PFSK-1 (cell line): ENCODE data around the gene KCNA2.

Experiments
- POLR2AphosphoS5 ChIP-seq: IDR thresholded peaks from 2 replicates; pipeline ENCODE4 v1.6.1; 2012; ENCODE audit warnings: low read depth, mild to moderate bottlenecking, control low read depth, low read length, moderate library complexity
- SIN3A ChIP-seq: IDR thresholded peaks from 2 replicates; pipeline ENCODE4 v1.6.1; 2012; ENCODE audit warnings: mild to moderate bottlenecking, low read length, moderate library complexity, borderline replicate concordance; ENCODE audit not compliant: insufficient read depth
- TAF1 ChIP-seq: IDR thresholded peaks from 2 replicates; pipeline ENCODE4 v1.6.1; 2012; ENCODE audit warnings: low read length, control low read depth, borderline replicate concordance; ENCODE audit not compliant: insufficient read depth

DNA sequence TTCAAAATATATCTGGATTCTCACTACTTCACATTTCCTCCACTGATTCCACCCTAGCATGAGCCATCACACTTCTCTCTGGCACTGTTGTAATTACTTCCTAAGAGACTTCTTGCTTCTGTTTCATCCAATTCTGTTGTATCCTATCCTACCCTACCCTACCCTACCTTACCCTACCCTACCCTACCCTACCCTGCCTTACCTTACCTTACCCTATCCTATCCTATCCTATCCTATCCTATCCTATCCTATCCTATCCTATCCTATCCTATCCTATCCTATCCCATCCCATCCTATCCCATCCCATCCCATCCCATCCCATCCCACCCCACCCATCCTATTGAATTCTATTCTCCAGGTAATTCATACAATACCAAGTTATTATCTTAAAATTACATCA lies 29.7 kb downstream of the KCNA2 start:
- no peak for TF ChIP-seq POLR2AphosphoS5
- TF ChIP-seq TAF1 = no peak
- TF ChIP-seq SIN3A = no peak
